HEK293 (cell line): ENCODE data around the gene RASSF5.

ENCODE experiments used
- CTCF ChIA-PET: fragments of 350-600 bp; formaldehyde crosslinking; extraction: SDS; loops from one replicate; lab custom pipeline; 2021; ENCODE audit warnings: antibody characterized with exemption; lab: Yijun Ruan, JAX
- POLR2A ChIA-PET: fragments of 300-600 bp; formaldehyde crosslinking; extraction: SDS; loops from one replicate; lab custom pipeline; 2020; ENCODE audit warnings: antibody characterized with exemption, inconsistent platforms; lab: Yijun Ruan, JAX
- H3K27ac ChIP-seq: fragments of 200-500 bp; sonication (Bioruptor generic); 2 replicates; pipeline ENCODE4 v1.5.1; 2014; ENCODE audit warnings: low read depth, low read length, control low read depth, inconsistent platforms; ENCODE audit errors: extremely low read depth
- H3K36me3 ChIP-seq, 2 experiments: fragments of 200-500 bp in 1 of 2; sonication (Bioruptor generic) in 1 of 2; 1 replicate in 1 of 2; 2 replicates in 1 of 2; pipeline ENCODE4 v1.5.1; 2014 to 2017; ENCODE audit warnings: inconsistent platforms in 2 of 2, low read length in 2 of 2; ENCODE audit not compliant: control insufficient read depth in 2 of 2, insufficient read depth in 1 of 2
- H3K4me1 ChIP-seq: fragments of 200-500 bp; sonication (Bioruptor generic); 2 replicates; pipeline ENCODE4 v1.5.1; 2014; ENCODE audit warnings: mild to moderate bottlenecking, low read length, inconsistent platforms; ENCODE audit not compliant: control insufficient read depth, insufficient read depth
- H3K4me3 ChIP-seq: 2 replicates; pipeline ENCODE4 v1.5.1; 2011; ENCODE audit warnings: low read depth, mild to moderate bottlenecking, control low read depth, low read length, moderate library complexity
- H3K9me3 ChIP-seq: fragments of 200-500 bp; sonication (Bioruptor generic); 2 replicates; pipeline ENCODE4 v1.5.1; 2014; ENCODE audit warnings: low read depth, low read length, inconsistent platforms; ENCODE audit not compliant: control insufficient read depth, insufficient read depth
- HOXD13 ChIP-seq: sonication (generic); formaldehyde crosslinking; IDR thresholded peaks from 2 replicates; pipeline ENCODE4 v1.8.0; 2022; ENCODE audit warnings: missing genetic modification reagents, borderline replicate concordance
- KLF7 ChIP-seq: fragments of 450-650 bp; formaldehyde crosslinking; IDR thresholded peaks from 2 replicates; pipeline ENCODE4 v1.5.1; 2016; ENCODE audit warnings: missing biosample characterization, missing genetic modification characterization, borderline replicate concordance
- TCF7L2 ChIP-seq: IDR thresholded peaks from 2 replicates; pipeline ENCODE4 v1.6.1; 2011; ENCODE audit warnings: low read depth, mild to moderate bottlenecking, inconsistent platforms, low read length, moderate library complexity, borderline replicate concordance
- ZBTB7A ChIP-seq: fragments of 450-650 bp; formaldehyde crosslinking; IDR thresholded peaks from 2 replicates; pipeline ENCODE4 v1.5.1; 2016; ENCODE audit warnings: low read depth, missing biosample characterization, missing genetic modification characterization
- ZIC2 ChIP-seq: fragments of 450-650 bp; formaldehyde crosslinking; IDR thresholded peaks from 2 replicates; pipeline ENCODE4 v1.5.1; 2016; ENCODE audit warnings: missing biosample characterization, missing genetic modification characterization
- ZNF10 ChIP-seq: fragments of 450-650 bp; formaldehyde crosslinking; IDR thresholded peaks from 2 replicates; pipeline ENCODE4 v1.5.1; 2017; ENCODE audit warnings: missing biosample characterization, missing genetic modification characterization
- ZNF112 ChIP-seq: fragments of 450-650 bp; formaldehyde crosslinking; IDR thresholded peaks from 2 replicates; pipeline ENCODE4 v1.5.0; 2017; ENCODE audit warnings: missing biosample characterization, missing genetic modification characterization
- ZNF16 ChIP-seq: fragments of 450-650 bp; formaldehyde crosslinking; IDR thresholded peaks from 2 replicates; pipeline ENCODE4 v1.5.1; 2016; ENCODE audit warnings: low read depth, missing biosample characterization, missing genetic modification characterization
- ZNF2 ChIP-seq: fragments of 450-650 bp; formaldehyde crosslinking; IDR thresholded peaks from 2 replicates; pipeline ENCODE4 v1.5.1; 2016; ENCODE audit warnings: missing biosample characterization, missing genetic modification characterization
- ZNF202 ChIP-seq: fragments of 450-650 bp; formaldehyde crosslinking; IDR thresholded peaks from 2 replicates; pipeline ENCODE4 v1.5.1; 2016; ENCODE audit warnings: missing biosample characterization, missing genetic modification characterization, borderline replicate concordance
- ZNF223 ChIP-seq: fragments of 450-650 bp; formaldehyde crosslinking; IDR thresholded peaks from 2 replicates; pipeline ENCODE4 v1.5.1; 2016; ENCODE audit warnings: missing biosample characterization, missing genetic modification characterization
- ZNF391 ChIP-seq: fragments of 450-650 bp; formaldehyde crosslinking; IDR thresholded peaks from 2 replicates; pipeline ENCODE4 v1.5.1; 2016; ENCODE audit warnings: low read depth, missing biosample characterization, missing genetic modification characterization, borderline replicate concordance
- ZNF548 ChIP-seq: fragments of 450-650 bp; formaldehyde crosslinking; IDR thresholded peaks from 2 replicates; pipeline ENCODE4 v1.5.1; 2016; ENCODE audit warnings: missing biosample characterization, missing genetic modification characterization
- ZNF549 ChIP-seq: fragments of 450-650 bp; IDR thresholded peaks from 2 replicates; pipeline ENCODE4 v1.5.1; 2018; ENCODE audit warnings: missing biosample characterization, missing genetic modification characterization, mild to moderate bottlenecking, inconsistent platforms, moderate library complexity
- ZNF621 ChIP-seq: fragments of 450-650 bp; formaldehyde crosslinking; IDR thresholded peaks from 2 replicates; pipeline ENCODE4 v1.5.1; 2017; ENCODE audit warnings: missing biosample characterization, missing genetic modification characterization
- ZNF654 ChIP-seq: fragments of 450-650 bp; formaldehyde crosslinking; IDR thresholded peaks from 2 replicates; pipeline ENCODE4 v1.5.1; 2016; ENCODE audit warnings: low read depth, missing biosample characterization, missing genetic modification characterization
- ZNF670 ChIP-seq: fragments of 450-650 bp; formaldehyde crosslinking; IDR thresholded peaks from 2 replicates; pipeline ENCODE4 v1.5.1; 2016; ENCODE audit warnings: missing biosample characterization, missing genetic modification characterization, low read depth
- ZNF747 ChIP-seq: fragments of 450-650 bp; formaldehyde crosslinking; IDR thresholded peaks from 2 replicates; pipeline ENCODE4 v1.5.1; 2016; ENCODE audit warnings: missing biosample characterization, missing genetic modification characterization
- ZNF768 ChIP-seq: fragments of 450-650 bp; formaldehyde crosslinking; IDR thresholded peaks from 2 replicates; pipeline ENCODE4 v1.5.1; 2018; ENCODE audit warnings: missing biosample characterization, mild to moderate bottlenecking, missing genetic modification characterization
- ZNF777 ChIP-seq: fragments of 450-650 bp; formaldehyde crosslinking; IDR thresholded peaks from 2 replicates; pipeline ENCODE4 v1.5.1; 2017; ENCODE audit warnings: missing biosample characterization, missing genetic modification characterization, borderline replicate concordance
- ZNF843 ChIP-seq: fragments of 450-650 bp; formaldehyde crosslinking; IDR thresholded peaks from 2 replicates; pipeline ENCODE4 v1.5.1; 2016; ENCODE audit warnings: missing biosample characterization, missing genetic modification characterization
- ZSCAN16 ChIP-seq: fragments of 450-650 bp; formaldehyde crosslinking; IDR thresholded peaks from 2 replicates; pipeline ENCODE4 v1.5.1; 2016; ENCODE audit warnings: missing biosample characterization, missing genetic modification characterization
- TF ChIP-seq, protein P1 (sequence below): fragments of 450-650 bp; formaldehyde crosslinking; IDR thresholded peaks from 2 replicates; pipeline ENCODE4 v1.5.1; 2016; ENCODE audit warnings: missing biosample characterization, missing genetic modification characterization
- TF ChIP-seq, protein P2 (sequence below): fragments of 450-650 bp; formaldehyde crosslinking; IDR thresholded peaks from 2 replicates; pipeline ENCODE4 v1.5.1; 2017; ENCODE audit warnings: missing biosample characterization, mild to moderate bottlenecking, missing genetic modification characterization, moderate library complexity
- TF ChIP-seq, protein P3 (sequence below): fragments of 450-650 bp; formaldehyde crosslinking; IDR thresholded peaks from 2 replicates; pipeline ENCODE4 v1.5.1; 2016; ENCODE audit warnings: missing biosample characterization, missing genetic modification characterization

Gene RASSF5

DNA sequence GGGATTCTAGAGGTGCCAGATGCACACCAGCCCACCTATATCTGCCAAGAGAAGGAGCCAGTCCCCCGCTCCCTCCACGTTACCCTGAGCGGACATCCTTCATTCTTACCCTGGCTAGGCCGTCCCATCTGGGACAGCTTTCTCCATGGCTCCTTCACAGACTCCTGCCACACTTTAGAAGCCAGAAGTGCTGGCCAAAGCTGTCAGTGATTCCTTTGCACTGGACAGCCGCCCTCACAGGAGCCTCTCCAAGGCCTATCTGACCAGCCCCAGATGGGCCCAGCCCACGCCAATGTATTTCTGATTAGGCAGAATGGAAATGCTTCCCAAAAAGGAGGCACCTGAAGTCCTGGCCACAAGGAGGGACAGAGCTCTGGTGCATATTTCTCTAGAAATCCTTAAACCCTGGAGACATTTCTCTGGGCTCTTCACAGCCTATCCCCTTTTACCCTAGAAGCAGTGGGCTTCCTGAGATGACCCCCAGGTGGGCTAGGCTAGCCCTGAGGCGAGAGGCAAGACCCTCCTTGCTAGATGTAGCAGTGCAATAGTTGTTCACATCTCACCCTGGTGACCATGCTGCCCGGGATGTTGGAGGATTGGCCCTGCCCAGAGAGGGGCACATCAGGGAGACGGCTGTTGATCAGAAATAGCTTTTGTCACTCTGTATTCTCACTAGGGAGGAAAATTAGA lies 44.1 kb downstream of the RASSF5 start (continued):
- TF ChIP-seq, protein P1, sequence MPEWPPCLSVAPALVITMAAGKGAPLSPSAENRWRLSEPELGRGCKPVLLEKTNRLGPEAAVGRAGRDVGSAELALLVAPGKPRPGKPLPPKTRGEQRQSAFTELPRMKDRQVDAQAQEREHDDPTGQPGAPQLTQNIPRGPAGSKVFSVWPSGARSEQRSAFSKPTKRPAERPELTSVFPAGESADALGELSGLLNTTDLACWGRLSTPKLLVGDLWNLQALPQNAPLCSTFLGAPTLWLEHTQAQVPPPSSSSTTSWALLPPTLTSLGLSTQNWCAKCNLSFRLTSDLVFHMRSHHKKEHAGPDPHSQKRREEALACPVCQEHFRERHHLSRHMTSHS (tag by site-specific recombination): no peak
- TF ChIP-seq ZNF777: no peak
- no peak for TF ChIP-seq ZNF549 (tag by site-specific recombination)
- no peak for TF ChIP-seq ZNF621 (tag by site-specific recombination)
- TF ChIP-seq TCF7L2: no peak
- no peak for TF ChIP-seq ZNF391
- TF ChIP-seq ZNF10 (tag by site-specific recombination): no peak
- no peak for TF ChIP-seq ZIC2 (tag by site-specific recombination)

DNA sequence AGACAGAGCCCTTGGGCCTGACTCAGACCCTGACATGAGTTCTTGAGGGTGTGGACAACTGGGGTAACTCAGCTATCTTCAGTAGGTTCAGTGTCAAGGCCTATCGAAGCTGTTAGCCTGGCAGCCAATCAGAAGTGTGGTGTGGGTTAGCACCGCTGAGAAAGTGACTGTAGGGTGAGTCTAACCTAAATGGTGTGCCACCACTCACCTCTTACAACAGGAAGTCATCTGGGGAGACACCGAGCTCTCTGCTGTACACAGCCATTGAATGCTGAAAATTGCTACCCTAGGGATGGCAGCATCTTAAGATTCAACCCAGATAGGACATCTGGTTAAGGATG lies 44.6 kb downstream of the RASSF5 start:
- ChIA-PET POLR2A (interaction anchor here (0.6 kb wide), 1 partner anchor 17 kb away, joined by 3 read pairs; no protein-coding TSS in a partner anchor), CTCF (interaction anchor here (0.6 to 2.1 kb wide), 3 partner anchors 26 to 62 kb away, joined by 3 to 8 read pairs (median 3); no protein-coding TSS in a partner anchor)
- no peak overlapping the region for H3K4me3 ChIP-seq
- TF ChIP-seq ZSCAN16 (no peak), KLF7 (tag by site-specific recombination) (no peak), ZNF202 (tag by site-specific recombination) (no peak), ZNF548 (tag by site-specific recombination) (no peak), ZNF2 (tag by site-specific recombination) (no peak), ZNF654 (tag by site-specific recombination) (no peak), ZNF621 (tag by site-specific recombination) (no peak), ZNF16 (tag by site-specific recombination) (no peak), ZNF223 (no peak)
- TF ChIP-seq, protein P2, sequence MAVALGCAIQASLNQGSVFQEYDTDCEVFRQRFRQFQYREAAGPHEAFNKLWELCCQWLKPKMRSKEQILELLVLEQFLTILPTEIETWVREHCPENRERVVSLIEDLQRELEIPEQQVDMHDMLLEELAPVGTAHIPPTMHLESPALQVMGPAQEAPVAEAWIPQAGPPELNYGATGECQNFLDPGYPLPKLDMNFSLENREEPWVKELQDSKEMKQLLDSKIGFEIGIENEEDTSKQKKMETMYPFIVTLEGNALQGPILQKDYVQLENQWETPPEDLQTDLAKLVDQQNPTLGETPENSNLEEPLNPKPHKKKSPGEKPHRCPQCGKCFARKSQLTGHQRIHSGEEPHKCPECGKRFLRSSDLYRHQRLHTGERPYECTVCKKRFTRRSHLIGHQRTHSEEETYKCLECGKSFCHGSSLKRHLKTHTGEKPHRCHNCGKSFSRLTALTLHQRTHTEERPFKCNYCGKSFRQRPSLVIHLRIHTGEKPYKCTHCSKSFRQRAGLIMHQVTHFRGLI (tag by site-specific recombination): no peak
- H3K27ac ChIP-seq: no peak overlapping the region
- no peaks in the 10 kb centered on the region for H3K36me3 ChIP-seq
- H3K9me3 ChIP-seq: no peaks in the 10 kb centered on the region
- no peaks in the 10 kb centered on the region for H3K4me1 ChIP-seq

DNA sequence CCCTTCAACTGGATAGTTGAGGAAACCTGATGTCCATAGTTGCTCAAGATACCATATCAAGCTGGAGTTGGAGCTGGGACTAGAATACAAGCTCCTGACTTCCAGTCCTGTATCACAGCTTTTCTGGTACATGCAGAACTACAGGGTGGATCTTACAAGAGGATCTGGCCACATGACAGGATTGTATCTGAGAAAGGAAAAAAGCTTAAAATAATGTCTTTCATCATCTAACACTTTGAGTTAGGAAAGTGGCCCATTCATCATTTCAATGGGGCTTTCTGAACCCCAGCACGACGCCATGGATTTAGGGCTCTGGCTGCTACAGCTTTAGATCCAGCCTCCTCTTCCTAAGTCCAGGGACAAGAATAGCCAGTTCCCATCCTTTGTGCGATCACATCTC lies 46.9 kb downstream of the RASSF5 start:
- H3K4me1 ChIP-seq: peaks cover 10% of the 10 kb centered on the region
- H3K27ac ChIP-seq: no peak overlapping the region
- H3K4me3 ChIP-seq: no peak overlapping the region
- no peaks in the 10 kb centered on the region for H3K36me3 ChIP-seq
- POLR2A ChIA-PET: no interaction called here
- CTCF ChIA-PET: interaction anchor here (2.4 to 6.6 kb wide), 3 partner anchors 9 to 64 kb away, joined by 9 to 51 read pairs (median 32); no protein-coding TSS in a partner anchor
- H3K9me3 ChIP-seq: no peaks in the 10 kb centered on the region
- TF ChIP-seq ZNF670 (tag by site-specific recombination): no peak
- no peak for TF ChIP-seq ZNF112 (tag by site-specific recombination)
- TF ChIP-seq ZNF843: no peak
- TF ChIP-seq ZNF747 (tag by site-specific recombination): no peak
- no peak for TF ChIP-seq HOXD13 (CRISPR knock-in tag)
- TF ChIP-seq, protein P3, sequence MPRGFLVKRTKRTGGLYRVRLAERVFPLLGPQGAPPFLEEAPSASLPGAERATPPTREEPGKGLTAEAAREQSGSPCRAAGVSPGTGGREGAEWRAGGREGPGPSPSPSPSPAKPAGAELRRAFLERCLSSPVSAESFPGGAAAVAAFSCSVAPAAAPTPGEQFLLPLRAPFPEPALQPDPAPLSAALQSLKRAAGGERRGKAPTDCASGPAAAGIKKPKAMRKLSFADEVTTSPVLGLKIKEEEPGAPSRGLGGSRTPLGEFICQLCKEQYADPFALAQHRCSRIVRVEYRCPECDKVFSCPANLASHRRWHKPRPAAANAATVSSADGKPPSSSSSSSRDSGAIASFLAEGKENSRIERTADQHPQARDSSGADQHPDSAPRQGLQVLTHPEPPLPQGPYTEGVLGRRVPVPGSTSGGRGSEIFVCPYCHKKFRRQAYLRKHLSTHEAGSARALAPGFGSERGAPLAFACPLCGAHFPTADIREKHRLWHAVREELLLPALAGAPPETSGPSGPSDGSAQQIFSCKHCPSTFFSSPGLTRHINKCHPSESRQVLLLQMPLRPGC (tag by site-specific recombination): no peak
- no peak for TF ChIP-seq ZBTB7A (tag by site-specific recombination)
- TF ChIP-seq ZNF768 (tag by site-specific recombination): no peak
